GM21717 (cell line): ENCODE measurements around the gene RPL18A.

ENCODE experiments used
- ATAC-seq: cut with Tn5 transposase; IDR thresholded peaks from one replicate; pipeline ENCODE4 v1.9.1; 2021; ENCODE audit warnings: mild to moderate bottlenecking, moderate library complexity; ENCODE audit not compliant: unreplicated experiment

Gene RPL18A

DNA sequence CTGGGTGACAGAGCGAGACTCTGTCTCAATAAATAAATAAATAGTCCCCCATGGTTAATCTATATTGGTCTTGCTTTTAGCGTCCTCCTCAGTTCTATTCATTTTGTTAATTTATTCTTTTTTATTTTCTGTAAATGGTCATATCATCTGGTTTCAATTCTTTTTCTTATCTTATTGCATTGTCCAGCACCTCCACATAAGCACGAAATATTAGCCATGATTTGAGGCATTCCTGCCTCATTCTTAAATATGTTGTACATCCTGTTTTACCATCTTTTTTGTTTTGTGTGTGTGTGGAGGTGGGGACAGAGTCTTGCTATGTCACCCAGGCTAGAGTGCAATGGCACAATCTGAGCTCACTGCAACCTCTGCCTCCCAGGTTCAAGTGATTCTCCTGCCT, 48.5 kb downstream of the RPL18A start:
- no peak for ATAC-seq

DNA sequence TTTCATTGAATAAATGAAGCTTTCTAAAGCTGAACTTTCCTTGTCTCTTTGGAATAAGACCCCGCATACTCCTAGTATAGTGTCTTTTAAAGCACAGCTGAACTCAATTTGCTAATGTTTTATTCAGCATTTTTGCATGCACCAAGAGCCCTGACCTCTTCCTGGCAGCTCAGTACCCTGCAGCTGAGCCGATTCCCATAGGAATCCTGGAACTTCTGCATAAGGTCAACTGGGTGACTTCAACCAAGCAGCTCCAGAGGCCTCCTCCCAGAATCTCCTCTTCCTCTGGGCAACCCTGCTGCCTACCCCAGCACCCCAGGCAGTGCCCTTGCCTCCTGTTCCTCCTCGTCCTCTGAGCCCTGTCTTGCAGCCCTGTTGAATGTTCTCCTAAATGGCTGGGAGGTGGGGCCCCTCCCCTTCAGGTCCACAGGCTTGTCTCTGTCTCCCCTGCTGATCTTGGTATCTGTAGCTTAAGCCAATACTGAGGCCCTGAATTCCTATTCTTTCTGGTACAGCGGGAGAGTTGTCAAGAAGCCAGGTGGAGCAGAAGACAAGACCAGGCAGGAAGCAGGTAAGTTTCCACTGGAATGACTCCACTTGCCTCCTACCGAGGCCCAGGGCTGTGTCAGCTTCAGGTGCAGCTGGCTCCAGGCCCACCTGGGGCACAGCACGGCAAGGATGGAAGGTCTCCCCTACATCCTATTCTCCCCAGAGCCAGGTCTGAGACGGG, 49.5 kb downstream of the RPL18A start:
- ATAC-seq, result no peak

DNA sequence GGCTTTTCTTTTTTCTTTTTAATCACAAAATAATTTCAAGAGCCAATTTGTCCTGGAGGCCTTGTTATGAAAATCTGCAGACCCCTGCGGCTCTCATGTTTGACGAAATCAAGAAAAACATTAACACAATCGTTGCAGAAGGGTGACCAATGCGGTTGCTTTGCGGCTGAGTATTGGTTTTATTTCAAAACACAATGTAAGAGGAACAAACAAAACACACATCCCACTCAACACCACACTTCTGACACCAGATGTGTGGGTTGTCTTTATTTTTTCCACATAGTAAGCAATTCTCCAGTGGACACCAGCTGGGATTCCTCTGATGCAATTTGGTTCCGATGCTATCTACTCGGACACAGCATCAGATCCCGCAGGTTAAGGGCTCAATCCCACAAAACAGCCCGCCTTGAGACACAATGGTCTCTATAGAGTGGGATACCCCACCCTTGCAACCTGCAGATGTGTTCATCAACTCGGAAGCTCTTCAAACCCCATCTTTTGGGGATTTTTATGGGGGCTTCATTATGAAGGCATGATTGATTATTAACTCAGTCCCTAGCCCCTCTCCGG, 51.2 kb downstream of the RPL18A start:
- ATAC-seq, result no peak
